Measurements from ENCODE around the gene SH3RF2.

The SH3RF2 gene

DNA sequence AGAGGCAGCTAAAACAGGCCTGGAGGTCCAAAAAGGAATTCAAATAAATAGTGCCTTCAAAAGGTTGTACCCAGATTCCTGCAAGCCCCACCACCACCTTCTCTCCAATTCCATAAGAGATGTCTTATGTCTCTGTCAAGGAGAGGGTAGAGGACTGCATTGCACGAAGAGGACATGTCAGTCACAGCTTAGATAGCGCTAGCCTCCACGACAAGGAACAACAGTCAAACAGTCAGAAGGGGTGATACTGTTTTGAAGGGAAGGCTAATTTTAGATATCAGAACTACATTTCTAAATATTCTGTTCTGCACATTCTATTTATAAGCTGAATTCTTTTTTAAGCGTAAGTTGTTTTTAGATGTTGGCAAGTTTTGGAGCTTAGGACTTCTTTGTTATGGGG, 134.8 kb downstream of the SH3RF2 start:
- no CpG with 5 or more reads among the region's 4 CpGs for WGBS (ENCODE audit: insufficient coverage)
- CTCF ChIA-PET, result interaction anchor here (0.6 to 3.4 kb wide), 2 partner anchors 24 to 155 kb away, joined by 4 to 8 read pairs; no protein-coding TSS in a partner anchor
- H3K4me1 ChIP-seq (ENCODE audit: control extremely low read depth in 1 of 4, control insufficient read depth in 4 of 4, insufficient read depth in 4 of 4, low read length in 3 of 4), result peaks cover 0 to 8% (median 5%) of the 10 kb centered on the region in 4 experiments

DNA sequence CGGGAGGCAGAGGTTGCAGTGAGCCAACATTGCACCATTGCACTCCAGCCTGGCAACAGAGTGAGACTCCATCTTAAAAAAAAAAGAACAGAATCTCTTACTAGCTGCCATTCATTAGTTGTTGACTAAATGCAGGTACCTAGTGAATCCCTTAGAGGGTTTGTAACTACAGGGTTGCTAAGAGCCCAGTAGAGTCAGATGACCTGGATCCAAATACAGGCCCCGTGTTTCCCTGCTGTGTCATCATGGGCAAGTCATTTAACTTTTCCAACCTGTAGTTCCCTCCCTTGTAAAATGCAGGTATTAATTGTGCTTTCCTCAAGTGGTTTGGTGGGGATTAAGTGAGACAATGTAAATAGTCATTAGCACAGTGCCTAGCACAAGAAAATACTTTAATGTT, 136.2 kb downstream of the SH3RF2 start:
- no peaks in the 10 kb centered on the region for H3K36me3 ChIP-seq (ENCODE audit: control insufficient read depth in 4 of 4, insufficient read depth in 4 of 4, low read length in 3 of 4)
- no peak for DNase-seq
- no peak overlapping the region for H3K4me3 ChIP-seq (ENCODE audit: control insufficient read depth in 1 of 7, extremely low read depth in 1 of 7, insufficient read depth in 4 of 7, low read depth in 2 of 7, low read length in 6 of 7)
- POLR2A ChIA-PET, result no interaction called here
- no peak overlapping the region for H3K27ac ChIP-seq (ENCODE audit: insufficient read depth in 1 of 2, low read depth in 1 of 2, low read length in 2 of 2, poor library complexity in 1 of 2, severe bottlenecking in 2 of 2)
- no peaks in the 10 kb centered on the region for H3K9me3 ChIP-seq (ENCODE audit: control extremely low read depth in 1 of 5, control insufficient read depth in 4 of 5, insufficient read depth in 2 of 5, low read depth in 1 of 5, low read length in 4 of 5)
- peaks cover 0 to 18% (median 12%) of the 10 kb centered on the region in 4 experiments for H3K4me1 ChIP-seq (ENCODE audit: control extremely low read depth in 1 of 4, control insufficient read depth in 4 of 4, insufficient read depth in 4 of 4, low read length in 3 of 4)
- WGBS (ENCODE audit: insufficient coverage), result 100% methylated on average over 1 of the region's 2 CpGs
- CTCF ChIA-PET, result interaction anchor here (3.4 kb wide), 1 partner anchor 25 kb away, joined by 8 read pairs; no protein-coding TSS in a partner anchor
- H3K27me3 ChIP-seq (replicated peaks in 2 of 5; ENCODE audit: control insufficient read depth in 4 of 5, insufficient read depth in 5 of 5, low read length in 4 of 5), result no peaks in the 10 kb centered on the region

More for the DNA sequence above, 134.8 kb downstream of the SH3RF2 start:
- POLR2A ChIA-PET, result no interaction called here
- no peak overlapping the region for H3K27ac ChIP-seq (ENCODE audit: insufficient read depth in 1 of 2, low read depth in 1 of 2, low read length in 2 of 2, poor library complexity in 1 of 2, severe bottlenecking in 2 of 2)
- H3K9me3 ChIP-seq (ENCODE audit: control extremely low read depth in 1 of 5, control insufficient read depth in 4 of 5, insufficient read depth in 2 of 5, low read depth in 1 of 5, low read length in 4 of 5), result no peaks in the 10 kb centered on the region
- DNase-seq, result no peak
- no peaks in the 10 kb centered on the region for H3K36me3 ChIP-seq (ENCODE audit: control insufficient read depth in 4 of 4, insufficient read depth in 4 of 4, low read length in 3 of 4)
- H3K27me3 ChIP-seq (replicated peaks in 2 of 5; ENCODE audit: control insufficient read depth in 4 of 5, insufficient read depth in 5 of 5, low read length in 4 of 5), result no peaks in the 10 kb centered on the region
- no peak overlapping the region for H3K4me3 ChIP-seq (ENCODE audit: control insufficient read depth in 1 of 7, extremely low read depth in 1 of 7, insufficient read depth in 4 of 7, low read depth in 2 of 7, low read length in 6 of 7)

DNA sequence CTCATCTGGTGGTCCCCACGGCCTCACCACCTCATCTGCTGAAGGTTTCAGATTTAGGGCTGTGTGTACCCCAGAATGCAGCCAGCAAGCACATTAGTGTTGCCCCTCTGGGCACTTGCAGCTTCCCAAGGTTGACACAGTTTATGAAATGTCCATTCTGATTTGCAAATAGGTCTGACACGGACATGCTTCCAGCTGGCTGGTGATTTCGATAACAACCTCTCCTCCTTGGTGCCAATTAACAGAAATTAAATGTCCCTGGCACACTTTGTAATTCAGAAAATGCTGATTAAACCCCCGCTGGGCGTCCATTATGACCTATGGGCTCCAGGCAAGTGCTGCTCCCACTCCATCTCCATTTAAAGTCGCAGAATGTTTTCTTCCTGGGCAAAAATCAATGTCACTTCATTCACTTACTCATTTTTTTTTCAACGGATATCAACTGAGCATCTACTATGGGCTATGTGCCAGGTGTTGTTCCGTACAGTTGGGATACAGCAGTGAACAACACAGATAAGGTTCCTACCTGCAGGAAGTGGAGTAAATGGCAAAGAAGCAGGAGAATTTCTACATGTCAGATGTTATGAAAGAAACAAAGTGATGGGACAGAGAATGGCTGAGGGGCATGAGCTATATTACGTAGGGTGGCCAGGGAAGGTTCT, 137.0 kb downstream of the SH3RF2 start:
- Histone ChIP-seq H3K27me3 (replicated peaks in 2 of 5; ENCODE audit: control insufficient read depth in 4 of 5, insufficient read depth in 5 of 5, low read length in 4 of 5) (no peaks in the 10 kb centered on the region), H3K9me3 (ENCODE audit: control extremely low read depth in 1 of 5, control insufficient read depth in 4 of 5, insufficient read depth in 2 of 5, low read depth in 1 of 5, low read length in 4 of 5) (no peaks in the 10 kb centered on the region), H3K4me1 (ENCODE audit: control extremely low read depth in 1 of 4, control insufficient read depth in 4 of 4, insufficient read depth in 4 of 4, low read length in 3 of 4) (peaks cover 0 to 18% (median 12%) of the 10 kb centered on the region in 4 experiments), H3K4me3 (ENCODE audit: control insufficient read depth in 1 of 7, extremely low read depth in 1 of 7, insufficient read depth in 4 of 7, low read depth in 2 of 7, low read length in 6 of 7) (no peak overlapping the region), H3K36me3 (ENCODE audit: control insufficient read depth in 4 of 4, insufficient read depth in 4 of 4, low read length in 3 of 4) (no peaks in the 10 kb centered on the region), H3K27ac (ENCODE audit: insufficient read depth in 1 of 2, low read depth in 1 of 2, low read length in 2 of 2, poor library complexity in 1 of 2, severe bottlenecking in 2 of 2) (no peak overlapping the region)
- DNase-seq, result no peak
- POLR2A ChIA-PET, result no interaction called here
- CTCF ChIA-PET, result interaction anchor here (3.4 kb wide), 1 partner anchor 26 kb away, joined by 8 read pairs; no protein-coding TSS in a partner anchor
- 92% methylated on average over 8 of the region's 9 CpGs for WGBS (ENCODE audit: insufficient coverage)

DNA sequence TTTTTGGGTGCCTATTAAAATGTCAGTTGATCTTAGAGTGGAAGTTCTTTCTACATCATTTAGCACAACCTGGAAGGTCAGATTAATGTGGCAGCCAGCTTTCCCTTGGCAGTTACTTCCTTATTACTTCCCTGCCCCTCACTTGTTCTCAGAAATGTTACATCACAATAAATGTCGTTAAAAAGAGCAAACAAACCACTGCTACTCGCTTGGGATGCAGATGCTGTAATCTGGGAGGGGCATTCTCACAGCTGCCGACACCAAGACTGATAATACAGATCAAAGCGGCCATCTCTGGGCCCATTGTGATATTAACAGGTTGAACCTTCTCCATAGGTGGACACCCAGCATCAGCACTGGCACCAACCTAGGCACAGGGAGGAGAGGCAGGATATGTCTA, 139.7 kb downstream of the SH3RF2 start:
- Histone ChIP-seq H3K27ac (ENCODE audit: insufficient read depth in 1 of 2, low read depth in 1 of 2, low read length in 2 of 2, poor library complexity in 1 of 2, severe bottlenecking in 2 of 2) (no peak overlapping the region), H3K27me3 (replicated peaks in 2 of 5; ENCODE audit: control insufficient read depth in 4 of 5, insufficient read depth in 5 of 5, low read length in 4 of 5) (no peaks in the 10 kb centered on the region), H3K4me3 (ENCODE audit: control insufficient read depth in 1 of 7, extremely low read depth in 1 of 7, insufficient read depth in 4 of 7, low read depth in 2 of 7, low read length in 6 of 7) (no peak overlapping the region), H3K9me3 (ENCODE audit: control extremely low read depth in 1 of 5, control insufficient read depth in 4 of 5, insufficient read depth in 2 of 5, low read depth in 1 of 5, low read length in 4 of 5) (no peaks in the 10 kb centered on the region), H3K36me3 (ENCODE audit: control insufficient read depth in 4 of 4, insufficient read depth in 4 of 4, low read length in 3 of 4) (no peaks in the 10 kb centered on the region), H3K4me1 (ENCODE audit: control extremely low read depth in 1 of 4, control insufficient read depth in 4 of 4, insufficient read depth in 4 of 4, low read length in 3 of 4) (peaks cover 0 to 29% (median 17%) of the 10 kb centered on the region in 4 experiments)
- WGBS (ENCODE audit: insufficient coverage), result 5% methylated on average over 3 of the region's 4 CpGs
- ChIA-PET CTCF (interaction anchor here (1.0 kb wide), 1 partner anchor 55 kb away, joined by 3 read pairs; no protein-coding TSS in a partner anchor), POLR2A (no interaction called here)
- peak; percentile 14 to 82 (median 74) for DNase-seq

DNA sequence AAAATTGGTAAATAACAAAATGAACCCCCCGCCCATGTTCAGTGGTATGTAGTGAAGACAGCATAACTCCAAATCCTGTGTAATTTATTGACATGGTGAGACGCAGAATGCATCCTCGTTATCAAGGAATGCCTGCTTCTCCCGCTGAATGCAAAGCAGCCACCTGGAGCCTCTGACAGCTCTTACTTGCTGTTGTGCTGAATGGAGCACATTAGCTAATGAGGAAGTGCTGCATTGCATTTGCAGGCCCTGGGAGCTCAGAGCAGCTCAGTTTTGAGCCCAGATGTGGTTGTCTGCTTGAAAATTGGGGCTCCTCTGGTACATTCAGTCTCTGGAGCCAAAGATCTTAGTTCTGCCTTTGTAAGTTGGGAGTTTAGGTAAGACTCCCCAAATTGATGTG, 140.1 kb downstream of the SH3RF2 start:
- ChIA-PET CTCF (interaction anchor here (1.0 kb wide), 1 partner anchor 54 kb away, joined by 3 read pairs; no protein-coding TSS in a partner anchor), POLR2A (no interaction called here)
- peak; percentile 8 to 69 (median 54) for DNase-seq
- Histone ChIP-seq H3K4me3 (ENCODE audit: control insufficient read depth in 1 of 7, extremely low read depth in 1 of 7, insufficient read depth in 4 of 7, low read depth in 2 of 7, low read length in 6 of 7) (no peak overlapping the region), H3K4me1 (ENCODE audit: control extremely low read depth in 1 of 4, control insufficient read depth in 4 of 4, insufficient read depth in 4 of 4, low read length in 3 of 4) (peaks cover 0 to 29% (median 17%) of the 10 kb centered on the region in 4 experiments), H3K9me3 (ENCODE audit: control extremely low read depth in 1 of 5, control insufficient read depth in 4 of 5, insufficient read depth in 2 of 5, low read depth in 1 of 5, low read length in 4 of 5) (no peaks in the 10 kb centered on the region), H3K36me3 (ENCODE audit: control insufficient read depth in 4 of 4, insufficient read depth in 4 of 4, low read length in 3 of 4) (no peaks in the 10 kb centered on the region), H3K27me3 (replicated peaks in 2 of 5; ENCODE audit: control insufficient read depth in 4 of 5, insufficient read depth in 5 of 5, low read length in 4 of 5) (no peaks in the 10 kb centered on the region), H3K27ac (ENCODE audit: insufficient read depth in 1 of 2, low read depth in 1 of 2, low read length in 2 of 2, poor library complexity in 1 of 2, severe bottlenecking in 2 of 2) (no peak overlapping the region)
- WGBS (ENCODE audit: insufficient coverage), result 55% methylated on average over 4 of the region's 4 CpGs

DNA sequence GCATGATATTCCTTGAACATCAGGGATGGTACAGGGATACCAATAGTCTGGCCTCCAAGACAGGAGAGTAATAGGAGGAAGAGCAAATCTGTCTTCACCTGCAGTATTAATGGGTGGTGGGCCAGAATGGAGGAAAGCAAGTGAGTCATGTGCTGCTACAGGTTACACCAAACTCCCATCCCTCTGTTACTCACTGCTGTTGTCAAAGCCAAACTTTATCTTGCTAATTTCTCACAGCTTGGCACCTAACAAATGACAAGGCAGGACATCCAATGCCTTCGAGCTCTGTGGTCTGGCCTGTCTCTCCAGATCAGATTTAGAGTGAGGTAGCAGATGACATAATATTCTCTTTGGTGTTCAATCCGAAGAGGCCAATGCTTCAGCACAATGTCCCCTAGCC, 142.2 kb downstream of the SH3RF2 start:
- DNase-seq, result peak in 1 of 3 donors; percentile 3
- no peaks in the 10 kb centered on the region for H3K27me3 ChIP-seq (replicated peaks in 2 of 5; ENCODE audit: control insufficient read depth in 4 of 5, insufficient read depth in 5 of 5, low read length in 4 of 5)
- H3K36me3 ChIP-seq (ENCODE audit: control insufficient read depth in 4 of 4, insufficient read depth in 4 of 4, low read length in 3 of 4), result no peaks in the 10 kb centered on the region
- 100% methylated on average over 1 of the region's 2 CpGs for WGBS (ENCODE audit: insufficient coverage)
- H3K4me1 ChIP-seq (ENCODE audit: control extremely low read depth in 1 of 4, control insufficient read depth in 4 of 4, insufficient read depth in 4 of 4, low read length in 3 of 4), result peaks cover 0 to 29% (median 17%) of the 10 kb centered on the region in 4 experiments
- H3K9me3 ChIP-seq (ENCODE audit: control extremely low read depth in 1 of 5, control insufficient read depth in 4 of 5, insufficient read depth in 2 of 5, low read depth in 1 of 5, low read length in 4 of 5), result no peaks in the 10 kb centered on the region
- ChIA-PET CTCF (interaction anchor here (0.9 kb wide), 1 partner anchor 191 kb away, joined by 3 read pairs; no protein-coding TSS in a partner anchor), POLR2A (no interaction called here)
- H3K4me3 ChIP-seq (ENCODE audit: control insufficient read depth in 1 of 7, extremely low read depth in 1 of 7, insufficient read depth in 4 of 7, low read depth in 2 of 7, low read length in 6 of 7), result no peak overlapping the region
- H3K27ac ChIP-seq (ENCODE audit: insufficient read depth in 1 of 2, low read depth in 1 of 2, low read length in 2 of 2, poor library complexity in 1 of 2, severe bottlenecking in 2 of 2), result no peak overlapping the region

DNA sequence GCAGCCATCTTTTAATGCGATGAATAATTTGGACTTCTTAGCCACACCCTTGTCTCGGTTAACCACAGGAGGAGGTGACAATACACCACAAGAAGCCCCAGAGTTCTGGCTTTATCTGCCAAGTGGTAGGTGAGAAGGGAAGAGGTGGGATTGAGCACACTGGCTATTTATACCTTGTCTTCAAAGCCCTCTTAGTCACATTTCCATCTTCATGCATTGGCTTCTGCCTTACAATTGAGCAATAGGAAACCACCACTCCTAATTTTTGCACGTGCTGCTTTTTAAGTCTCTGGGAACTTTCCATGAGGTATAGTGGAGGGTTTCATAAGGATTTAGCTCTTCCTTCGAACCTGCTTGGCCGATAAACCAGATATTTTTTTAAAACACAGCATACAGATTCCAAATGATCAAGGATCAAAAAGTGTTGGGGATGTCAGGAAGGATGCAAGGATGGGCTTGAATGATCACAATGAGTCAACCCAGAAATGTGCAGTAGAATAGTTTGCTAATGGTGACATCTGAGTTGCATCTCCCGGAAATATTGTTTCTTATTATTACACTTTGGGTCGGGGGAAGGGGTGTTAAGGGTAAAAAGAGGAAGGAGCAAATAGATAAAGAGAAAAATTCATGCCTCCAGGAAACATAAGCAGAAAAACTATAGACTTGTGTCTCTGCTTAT, 143.5 kb downstream of the SH3RF2 start:
- ChIA-PET CTCF (no interaction called here), POLR2A (no interaction called here)
- DNase-seq, result peak; percentile 37 to 82 (median 75)
- no peak overlapping the region for H3K4me3 ChIP-seq (ENCODE audit: control insufficient read depth in 1 of 7, extremely low read depth in 1 of 7, insufficient read depth in 4 of 7, low read depth in 2 of 7, low read length in 6 of 7)
- no peaks in the 10 kb centered on the region for H3K36me3 ChIP-seq (ENCODE audit: control insufficient read depth in 4 of 4, insufficient read depth in 4 of 4, low read length in 3 of 4)
- H3K27me3 ChIP-seq (replicated peaks in 2 of 5; ENCODE audit: control insufficient read depth in 4 of 5, insufficient read depth in 5 of 5, low read length in 4 of 5), result no peaks in the 10 kb centered on the region
- peaks cover 0 to 29% (median 17%) of the 10 kb centered on the region in 4 experiments for H3K4me1 ChIP-seq (ENCODE audit: control extremely low read depth in 1 of 4, control insufficient read depth in 4 of 4, insufficient read depth in 4 of 4, low read length in 3 of 4)
- no peak overlapping the region for H3K27ac ChIP-seq (ENCODE audit: insufficient read depth in 1 of 2, low read depth in 1 of 2, low read length in 2 of 2, poor library complexity in 1 of 2, severe bottlenecking in 2 of 2)
- H3K9me3 ChIP-seq (ENCODE audit: control extremely low read depth in 1 of 5, control insufficient read depth in 4 of 5, insufficient read depth in 2 of 5, low read depth in 1 of 5, low read length in 4 of 5), result no peaks in the 10 kb centered on the region
- 67% methylated on average over 1 of the region's 7 CpGs for WGBS (ENCODE audit: insufficient coverage)
